Parathyroid adenoma (tissue), 2 donors: ENCODE results near the gene CD84.

Source experiments
- H2AFZ ChIP-seq: fragments of 300-600 bp; sonication (generic); one replicate; pipeline ENCODE4 v1.7.0; 2017; ENCODE audit warnings: antibody characterized with exemption, mild to moderate bottlenecking
- H3K27ac ChIP-seq: fragments of 300-600 bp; sonication (generic); one replicate; pipeline ENCODE4 v1.7.0; 2017
- H3K27me3 ChIP-seq: fragments of 300-600 bp; sonication (generic); one replicate; pipeline ENCODE4 v1.7.0; 2017; ENCODE audit warnings: low read length; ENCODE audit not compliant: control insufficient read depth, insufficient read depth
- H3K36me3 ChIP-seq: fragments of 300-600 bp; sonication (generic); one replicate; pipeline ENCODE4 v1.7.0; 2017; ENCODE audit warnings: low read length; ENCODE audit not compliant: control insufficient read depth, insufficient read depth
- H3K4me1 ChIP-seq: fragments of 300-600 bp; sonication (generic); one replicate; pipeline ENCODE4 v1.7.0; 2017; ENCODE audit warnings: control low read depth
- H3K4me2 ChIP-seq: fragments of 300-600 bp; sonication (generic); one replicate; pipeline ENCODE4 v1.7.0; 2017; ENCODE audit warnings: low read length
- H3K4me3 ChIP-seq: fragments of 300-600 bp; sonication (generic); one replicate; pipeline ENCODE4 v1.7.0; 2017; ENCODE audit warnings: low read depth, low read length
- H3K79me2 ChIP-seq: fragments of 300-600 bp; sonication (generic); one replicate; pipeline ENCODE4 v1.7.0; 2017; ENCODE audit warnings: control low read depth
- H3K9ac ChIP-seq: fragments of 300-600 bp; sonication (generic); one replicate; pipeline ENCODE4 v1.7.0; 2017; ENCODE audit warnings: mild to moderate bottlenecking
- H3K9me3 ChIP-seq: fragments of 300-600 bp; sonication (generic); one replicate; pipeline ENCODE4 v1.7.0; 2017; ENCODE audit warnings: low read length; ENCODE audit not compliant: control insufficient read depth
- CTCF ChIP-seq: fragments of 300-600 bp; sonication (generic); IDR thresholded peaks from one replicate; pipeline ENCODE4 v1.7.0; 2017; ENCODE audit warnings: antibody characterized with exemption, mild to moderate bottlenecking
- donor health status: primary hyperparathyroidism.

The CD84 gene

GRCh38 chr1:160607011-160607671, 27.8 kb upstream of the CD84 start:
- peak; percentile 46 for TF ChIP-seq CTCF
- Histone ChIP-seq H3K4me1 (no peaks in the 10 kb centered on the region), H3K27ac (no peak overlapping the region)

GRCh38 chr1:160606611-160607010, 27.3 kb upstream of the CD84 start:
- Histone ChIP-seq H3K27ac (no peak overlapping the region), H3K9ac (no peak overlapping the region), H3K4me1 (no peaks in the 10 kb centered on the region), H3K27me3 (no peaks in the 10 kb centered on the region), H3K9me3 (no peaks in the 10 kb centered on the region), H3K79me2 (no peaks in the 10 kb centered on the region), H3K4me2 (no peak overlapping the region), H3K36me3 (no peaks in the 10 kb centered on the region), H2AFZ (no peak overlapping the region), H3K4me3 (no peak overlapping the region)
- no peak for TF ChIP-seq CTCF

More at GRCh38 chr1:160607011-160607671, 27.8 kb upstream of the CD84 start:
- Histone ChIP-seq H2AFZ (no peak overlapping the region), H3K9me3 (no peaks in the 10 kb centered on the region), H3K9ac (no peak overlapping the region), H3K36me3 (no peaks in the 10 kb centered on the region), H3K4me3 (no peak overlapping the region), H3K79me2 (no peaks in the 10 kb centered on the region), H3K27me3 (no peaks in the 10 kb centered on the region), H3K4me2 (no peak overlapping the region)

- Histone ChIP-seq H3K27me3 (no peaks in the 10 kb centered on the region), H3K79me2 (no peaks in the 10 kb centered on the region), H3K27ac (no peak overlapping the region), H3K36me3 (no peaks in the 10 kb centered on the region), H3K4me3 (no peak overlapping the region), H3K4me2 (no peak overlapping the region), H3K4me1 (no peaks in the 10 kb centered on the region), H3K9ac (no peak overlapping the region), H3K9me3 (no peaks in the 10 kb centered on the region), H2AFZ (no peak overlapping the region)
- no peak for TF ChIP-seq CTCF
These were observed 26.6 kb upstream of the CD84 start for GRCh38 chr1:160605792-160606479.

GRCh38 chr1:160605205-160605604, 25.9 kb upstream of the CD84 start:
- no peaks in the 10 kb centered on the region for H3K27me3 ChIP-seq
- no peak overlapping the region for H3K4me2 ChIP-seq
- no peak overlapping the region for H3K9ac ChIP-seq
- no peaks in the 10 kb centered on the region for H3K9me3 ChIP-seq
- TF ChIP-seq CTCF = no peak
- no peak overlapping the region for H3K27ac ChIP-seq
- no peak overlapping the region for H2AFZ ChIP-seq
- H3K4me3 ChIP-seq = no peak overlapping the region
- no peaks in the 10 kb centered on the region for H3K4me1 ChIP-seq
- H3K36me3 ChIP-seq = no peaks in the 10 kb centered on the region
- no peaks in the 10 kb centered on the region for H3K79me2 ChIP-seq
